LNCAP (cell line): ENCODE data around the gene FXYD7.

Source experiments
- CTCF ChIP-seq: fragments of 450-650 bp; IDR thresholded peaks from 2 replicates; pipeline ENCODE4 v1.5.1; 2017; ENCODE audit warnings: mild to moderate bottlenecking

The FXYD7 gene

GRCh38 chr19:35184884-35185283, 41.8 kb downstream of the FXYD7 start:
- TF ChIP-seq CTCF, result no peak

GRCh38 chr19:35194012-35194984, 51.2 kb downstream of the FXYD7 start:
- no peak for TF ChIP-seq CTCF

GRCh38 chr19:35195830-35196229, 52.8 kb downstream of the FXYD7 start:
- TF ChIP-seq CTCF, result no peak

GRCh38 chr19:35199481-35199880, 56.4 kb downstream of the FXYD7 start:
- TF ChIP-seq CTCF, result no peak

- no peak for TF ChIP-seq CTCF
Measured at GRCh38 chr19:35202722-35203688, 60.0 kb downstream of the FXYD7 start.
